Measurements from ENCODE around the gene NRG4.
"Not testable (repeated sequence)": the region's sequence is repeated elsewhere in the genome, so short reads cannot be mapped to it uniquely, and the experiment has no call there.

The NRG4 gene

DNA sequence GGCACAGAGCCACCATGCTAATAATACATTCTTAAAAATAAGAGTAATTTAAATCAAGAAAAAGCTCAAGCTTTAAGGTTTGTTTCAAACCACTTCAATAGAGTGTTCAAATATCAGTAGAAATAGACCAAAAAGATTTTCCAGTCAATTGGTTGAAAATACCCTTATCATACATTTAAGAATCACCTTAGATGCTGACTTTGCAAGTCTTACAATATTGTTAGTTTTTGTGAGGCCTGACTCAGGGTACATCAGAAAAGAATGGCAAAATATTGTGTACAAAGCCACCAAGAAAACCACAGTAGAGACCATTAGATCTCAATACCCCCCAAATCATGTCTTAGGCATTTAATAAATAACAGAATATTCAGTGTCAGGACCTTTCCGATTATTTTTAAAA lies 19.8 kb upstream of the NRG4 start:
- H3K27ac ChIP-seq (ENCODE audit: low read depth, low read length) = no peak overlapping the region
- H2AK5ac ChIP-seq (ENCODE audit: low read length) = no peak overlapping the region
- H3K4me3 ChIP-seq (ENCODE audit: low read depth, low read length) = no peak overlapping the region
- no peak overlapping the region for H2BK5ac ChIP-seq (ENCODE audit: low read depth, low read length, poor library complexity)
- no peak overlapping the region for H2AFZ ChIP-seq (ENCODE audit: insufficient read depth, low read length, poor library complexity)
- no peak overlapping the region for H4K91ac ChIP-seq (ENCODE audit: low read depth, low read length)
- whole genome bisulfite sequencing (ENCODE audit: extremely low coverage, insufficient coverage, insufficient read length) = no CpG with 5 or more reads among the region's 1 CpG
- H3K4me2 ChIP-seq (ENCODE audit: low read length) = no peak overlapping the region
- H3K14ac ChIP-seq (ENCODE audit: low read length) = no peak overlapping the region
- no peak overlapping the region for H2BK12ac ChIP-seq (ENCODE audit: low read length)
- no peak overlapping the region for H4K8ac ChIP-seq (ENCODE audit: low read depth, low read length)
- H3K36me3 ChIP-seq (ENCODE audit: control insufficient read depth in 1 of 2, insufficient read depth in 2 of 2, low read length in 2 of 2) = no peaks in the 10 kb centered on the region
- no peak overlapping the region for H3K18ac ChIP-seq (ENCODE audit: low read length)
- no peaks in the 10 kb centered on the region for H3K79me2 ChIP-seq (ENCODE audit: control insufficient read depth, insufficient read depth, low read length, poor library complexity)
- no peak overlapping the region for H2BK120ac ChIP-seq (ENCODE audit: insufficient read depth, low read length, poor library complexity)
- H4K12ac ChIP-seq (ENCODE audit: low read depth, low read length) = no peak overlapping the region
- no peak overlapping the region for H3K23ac ChIP-seq (ENCODE audit: low read length)
- no peaks in the 10 kb centered on the region for H3K79me1 ChIP-seq (ENCODE audit: low read length)
- no peak for DNase-seq
- H3K4ac ChIP-seq (ENCODE audit: low read depth, low read length) = no peak overlapping the region
- no peaks in the 10 kb centered on the region for H3K4me1 ChIP-seq (ENCODE audit: control insufficient read depth in 1 of 2, insufficient read depth in 2 of 2, low read length in 2 of 2)
- H3K9me3 ChIP-seq (ENCODE audit: insufficient read depth, low read depth, low read length) = no peaks in the 10 kb centered on the region
- no peak overlapping the region for H3K9ac ChIP-seq (ENCODE audit: low read length)
- no peaks in the 10 kb centered on the region for H3K27me3 ChIP-seq (ENCODE audit: insufficient read depth, low read length)

DNA sequence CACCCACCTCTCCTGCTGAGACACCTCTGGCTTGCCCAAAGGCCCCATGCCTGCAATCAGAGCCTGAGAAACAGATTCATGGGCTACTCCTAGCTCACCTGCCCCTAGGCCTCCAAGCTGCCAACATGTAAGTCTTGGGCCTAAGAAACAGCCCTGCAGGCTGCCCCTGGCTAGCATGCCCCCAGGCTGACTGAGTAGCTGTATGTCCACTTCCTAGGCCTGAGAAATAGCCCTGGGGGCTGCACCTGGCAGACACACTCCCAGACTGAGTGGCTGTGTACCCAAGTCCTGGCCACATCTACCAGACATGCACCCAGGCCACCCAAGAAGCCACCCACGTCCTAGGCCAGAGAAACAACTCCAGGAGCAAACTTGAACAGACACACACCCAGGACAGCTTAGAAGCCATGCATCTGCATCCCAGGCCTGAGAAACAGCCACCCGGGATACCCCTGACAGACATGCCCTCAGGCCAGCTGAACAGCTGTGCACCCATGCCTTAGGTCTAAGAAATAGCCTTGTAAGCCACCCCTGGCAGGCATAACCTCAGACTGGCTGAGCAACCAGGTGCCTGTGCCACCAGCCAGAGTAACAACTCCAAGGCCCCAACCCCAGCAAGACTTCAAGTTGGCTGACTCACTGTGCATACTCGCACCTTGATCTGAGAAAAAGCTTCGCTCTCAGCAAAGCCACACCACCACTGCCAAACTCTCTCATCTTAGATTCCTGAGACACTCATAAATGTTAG lies 12.0 kb upstream of the NRG4 start:
- no peaks in the 10 kb centered on the region for H3K27me3 ChIP-seq (ENCODE audit: insufficient read depth, low read length)
- H3K23ac ChIP-seq (ENCODE audit: low read length) = no peak overlapping the region
- no peak overlapping the region for H3K9ac ChIP-seq (ENCODE audit: low read length)
- DNase-seq = peak; percentile 86 to 93
- H4K12ac ChIP-seq (ENCODE audit: low read depth, low read length) = no peak overlapping the region
- no peak overlapping the region for H2BK120ac ChIP-seq (ENCODE audit: insufficient read depth, low read length, poor library complexity)
- WGBS (ENCODE audit: extremely low coverage, insufficient coverage, insufficient read length) = no CpG with 5 or more reads among the region's 4 CpGs
- H3K4ac ChIP-seq (ENCODE audit: low read depth, low read length) = no peak overlapping the region
- H3K79me2 ChIP-seq (ENCODE audit: control insufficient read depth, insufficient read depth, low read length, poor library complexity) = no peaks in the 10 kb centered on the region
- H3K14ac ChIP-seq (ENCODE audit: low read length) = no peak overlapping the region
- no peaks in the 10 kb centered on the region for H3K79me1 ChIP-seq (ENCODE audit: low read length)
- H2AFZ ChIP-seq (ENCODE audit: insufficient read depth, low read length, poor library complexity) = no peak overlapping the region
- no peak overlapping the region for H2BK5ac ChIP-seq (ENCODE audit: low read depth, low read length, poor library complexity)
- no peaks in the 10 kb centered on the region for H3K36me3 ChIP-seq (ENCODE audit: control insufficient read depth in 1 of 2, insufficient read depth in 2 of 2, low read length in 2 of 2)
- no peak overlapping the region for H3K27ac ChIP-seq (ENCODE audit: low read depth, low read length)
- no peak overlapping the region for H3K18ac ChIP-seq (ENCODE audit: low read length)
- no peak overlapping the region for H2BK12ac ChIP-seq (ENCODE audit: low read length)
- H3K9me3 ChIP-seq (ENCODE audit: insufficient read depth, low read depth, low read length) = no peaks in the 10 kb centered on the region
- no peak overlapping the region for H3K4me2 ChIP-seq (ENCODE audit: low read length)
- H4K8ac ChIP-seq (ENCODE audit: low read depth, low read length) = no peak overlapping the region
- no peak overlapping the region for H4K91ac ChIP-seq (ENCODE audit: low read depth, low read length)
- peaks cover 0 to 3% of the 10 kb centered on the region in 2 experiments for H3K4me1 ChIP-seq (ENCODE audit: control insufficient read depth in 1 of 2, insufficient read depth in 2 of 2, low read length in 2 of 2)
- no peak overlapping the region for H2AK5ac ChIP-seq (ENCODE audit: low read length)
- no peak overlapping the region for H3K4me3 ChIP-seq (ENCODE audit: low read depth, low read length)

DNA sequence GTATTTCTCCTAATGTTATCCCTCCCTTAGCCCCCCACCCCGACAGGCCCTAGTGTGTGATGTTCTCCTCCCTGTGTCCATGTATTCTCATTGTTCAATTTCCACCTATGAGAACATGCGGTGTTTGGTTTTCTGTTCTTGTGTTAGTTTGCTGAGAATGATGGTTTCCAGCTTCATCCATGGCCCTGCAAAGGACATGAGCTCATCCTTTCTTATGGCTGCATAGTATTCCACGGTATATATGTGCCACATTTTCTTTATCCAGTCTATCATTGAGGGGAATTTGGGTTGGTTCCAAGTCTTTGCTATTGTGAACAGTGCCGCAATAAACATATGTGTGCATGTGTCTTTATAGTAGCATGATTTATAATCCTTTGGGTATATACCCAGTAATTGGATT lies 1.2 kb upstream of the NRG4 start:
- H3K36me3 ChIP-seq (ENCODE audit: control insufficient read depth in 1 of 2, insufficient read depth in 2 of 2, low read length in 2 of 2); H3K9ac ChIP-seq (ENCODE audit: low read length); DNase-seq; H3K9me3 ChIP-seq (ENCODE audit: insufficient read depth, low read depth, low read length); H2AK5ac ChIP-seq (ENCODE audit: low read length); H2AFZ ChIP-seq (ENCODE audit: insufficient read depth, low read length, poor library complexity); H3K79me1 ChIP-seq (ENCODE audit: low read length); H3K27ac ChIP-seq (ENCODE audit: low read depth, low read length); H3K79me2 ChIP-seq (ENCODE audit: control insufficient read depth, insufficient read depth, low read length, poor library complexity); H3K27me3 ChIP-seq (ENCODE audit: insufficient read depth, low read length); H2BK120ac ChIP-seq (ENCODE audit: insufficient read depth, low read length, poor library complexity); H3K4me1 ChIP-seq (ENCODE audit: control insufficient read depth in 1 of 2, insufficient read depth in 2 of 2, low read length in 2 of 2); H3K4me2 ChIP-seq (ENCODE audit: low read length); H4K12ac ChIP-seq (ENCODE audit: low read depth, low read length); H2BK12ac ChIP-seq (ENCODE audit: low read length); H3K18ac ChIP-seq (ENCODE audit: low read length); H3K23ac ChIP-seq (ENCODE audit: low read length); H2BK5ac ChIP-seq (ENCODE audit: low read depth, low read length, poor library complexity); H3K14ac ChIP-seq (ENCODE audit: low read length); H3K4me3 ChIP-seq (ENCODE audit: low read depth, low read length); H4K8ac ChIP-seq (ENCODE audit: low read depth, low read length); H3K4ac ChIP-seq (ENCODE audit: low read depth, low read length); H4K91ac ChIP-seq (ENCODE audit: low read depth, low read length): not testable (repeated sequence)
- no CpG with 5 or more reads among the region's 4 CpGs for WGBS (ENCODE audit: extremely low coverage, insufficient coverage, insufficient read length)

DNA sequence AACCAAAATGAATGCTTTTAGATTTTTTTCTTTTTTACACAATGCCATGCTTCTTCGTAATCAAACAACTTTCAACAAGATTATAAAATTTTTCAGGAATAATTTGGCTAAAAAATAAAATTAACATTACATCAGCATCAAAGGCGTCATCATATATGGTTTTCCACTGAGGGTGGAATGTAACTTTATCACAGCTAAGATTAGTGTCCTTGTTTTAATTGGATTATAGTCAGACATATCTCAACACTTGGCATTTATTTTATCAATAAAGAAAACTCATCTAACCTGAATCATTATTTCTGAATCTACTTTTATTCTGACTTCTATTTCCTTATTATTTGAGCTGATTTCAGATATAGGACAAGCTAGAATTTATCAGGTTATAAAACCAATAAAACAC lies 1.6 kb downstream of the NRG4 start:
- Histone ChIP-seq H3K14ac (ENCODE audit: low read length) (no peak overlapping the region), H3K9ac (ENCODE audit: low read length) (no peak overlapping the region), H2AFZ (ENCODE audit: insufficient read depth, low read length, poor library complexity) (no peak overlapping the region), H4K8ac (ENCODE audit: low read depth, low read length) (no peak overlapping the region), H2BK12ac (ENCODE audit: low read length) (no peak overlapping the region), H3K4ac (ENCODE audit: low read depth, low read length) (no peak overlapping the region), H3K4me2 (ENCODE audit: low read length) (no peak overlapping the region), H3K23ac (ENCODE audit: low read length) (no peak overlapping the region), H3K9me3 (ENCODE audit: insufficient read depth, low read depth, low read length) (no peaks in the 10 kb centered on the region), H4K12ac (ENCODE audit: low read depth, low read length) (no peak overlapping the region), H2BK5ac (ENCODE audit: low read depth, low read length, poor library complexity) (no peak overlapping the region), H4K91ac (ENCODE audit: low read depth, low read length) (no peak overlapping the region), H3K18ac (ENCODE audit: low read length) (no peak overlapping the region), H3K79me1 (ENCODE audit: low read length) (no peaks in the 10 kb centered on the region), H3K36me3 (ENCODE audit: control insufficient read depth in 1 of 2, insufficient read depth in 2 of 2, low read length in 2 of 2) (no peaks in the 10 kb centered on the region), H3K27me3 (ENCODE audit: insufficient read depth, low read length) (no peaks in the 10 kb centered on the region), H2AK5ac (ENCODE audit: low read length) (no peak overlapping the region), H3K4me3 (ENCODE audit: low read depth, low read length) (no peak overlapping the region), H2BK120ac (ENCODE audit: insufficient read depth, low read length, poor library complexity) (no peak overlapping the region), H3K79me2 (ENCODE audit: control insufficient read depth, insufficient read depth, low read length, poor library complexity) (no peaks in the 10 kb centered on the region), H3K27ac (ENCODE audit: low read depth, low read length) (no peak overlapping the region), H3K4me1 (ENCODE audit: control insufficient read depth in 1 of 2, insufficient read depth in 2 of 2, low read length in 2 of 2) (peaks cover 0 to 2% of the 10 kb centered on the region in 2 experiments)
- WGBS (ENCODE audit: extremely low coverage, insufficient coverage, insufficient read length) = no CpG with 5 or more reads among the region's 2 CpGs
- no peak for DNase-seq

Data from trophoblast cell (in vitro differentiated cells and primary cell).